OCI-LY3 (cell line): Measurements from ENCODE around the gene OAF.

Experiments used
- EZH2phosphoT487 ChIP-seq: fragments of 200-600 bp; shearing (Covaris generic); IDR thresholded peaks from 2 replicates; pipeline ENCODE4 v1.6.1; 2018; ENCODE audit warnings: antibody characterized with exemption, mixed run types, low read depth
- TF ChIP-seq, protein P1 (sequence below): fragments of 200-600, 300-600 bp; sonication (generic); IDR thresholded peaks from 2 replicates; pipeline ENCODE4 v1.5.1; 2014; ENCODE audit warnings: antibody characterized with exemption, low read length, low read depth

DNA sequence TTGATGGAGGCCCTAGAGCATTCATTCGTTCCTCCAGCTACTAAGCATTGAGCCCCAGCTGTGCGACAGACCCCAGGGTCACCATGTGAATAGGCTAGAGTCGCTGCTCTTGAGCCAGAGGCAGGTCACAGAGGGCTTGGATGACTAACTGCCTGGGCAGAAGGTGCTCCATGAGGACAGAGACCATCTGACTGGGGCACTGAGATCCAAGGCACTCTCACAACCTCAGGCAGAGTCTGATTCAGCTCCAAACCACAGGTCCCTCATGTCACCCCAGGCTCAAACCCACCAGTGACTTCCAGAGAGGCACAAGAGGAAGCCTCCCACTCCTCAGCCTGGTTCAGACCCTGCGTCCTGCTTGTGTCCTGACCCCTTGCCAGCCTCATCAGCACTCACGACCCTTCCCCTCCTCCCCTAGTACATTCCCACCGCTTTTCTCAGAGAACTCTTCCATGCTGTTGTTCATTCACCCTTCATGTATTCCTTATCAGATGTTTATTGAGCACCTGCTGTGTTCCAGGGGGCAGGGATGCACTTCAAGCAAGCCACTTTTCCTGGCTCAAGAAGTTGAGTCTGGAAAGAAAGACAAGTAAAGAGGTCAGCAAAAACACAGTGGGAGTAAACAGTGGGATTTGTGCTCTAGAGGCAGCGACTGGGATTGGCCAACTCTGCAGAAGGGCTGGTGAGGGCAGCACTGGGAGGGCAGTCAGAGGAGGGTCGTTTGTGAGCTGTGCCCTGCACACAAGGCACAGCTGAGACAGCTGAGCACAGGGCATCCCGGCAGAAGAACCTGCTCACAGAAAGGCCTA, 9.3 kb downstream of the OAF start:
- TF ChIP-seq, protein P1, sequence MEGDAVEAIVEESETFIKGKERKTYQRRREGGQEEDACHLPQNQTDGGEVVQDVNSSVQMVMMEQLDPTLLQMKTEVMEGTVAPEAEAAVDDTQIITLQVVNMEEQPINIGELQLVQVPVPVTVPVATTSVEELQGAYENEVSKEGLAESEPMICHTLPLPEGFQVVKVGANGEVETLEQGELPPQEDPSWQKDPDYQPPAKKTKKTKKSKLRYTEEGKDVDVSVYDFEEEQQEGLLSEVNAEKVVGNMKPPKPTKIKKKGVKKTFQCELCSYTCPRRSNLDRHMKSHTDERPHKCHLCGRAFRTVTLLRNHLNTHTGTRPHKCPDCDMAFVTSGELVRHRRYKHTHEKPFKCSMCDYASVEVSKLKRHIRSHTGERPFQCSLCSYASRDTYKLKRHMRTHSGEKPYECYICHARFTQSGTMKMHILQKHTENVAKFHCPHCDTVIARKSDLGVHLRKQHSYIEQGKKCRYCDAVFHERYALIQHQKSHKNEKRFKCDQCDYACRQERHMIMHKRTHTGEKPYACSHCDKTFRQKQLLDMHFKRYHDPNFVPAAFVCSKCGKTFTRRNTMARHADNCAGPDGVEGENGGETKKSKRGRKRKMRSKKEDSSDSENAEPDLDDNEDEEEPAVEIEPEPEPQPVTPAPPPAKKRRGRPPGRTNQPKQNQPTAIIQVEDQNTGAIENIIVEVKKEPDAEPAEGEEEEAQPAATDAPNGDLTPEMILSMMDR, result no peak
- no peak for TF ChIP-seq EZH2phosphoT487
